Measurements from ENCODE around the gene DNAJC9. TPM values are rescaled to one million over a fixed set of nuclear protein-coding genes. Genes with fewer than 3 reads are reported as not detected.

The DNAJC9 gene
- total RNA-seq, 4 donors from 2014 or later, result 15.2 to 21.0 (median 18.7) TPM

- 90 to 96% methylated on average over 3 of the region's 3 CpGs for WGBS, 2 donors
- no peak for DNase-seq
- Histone ChIP-seq H3K9me3 (no peaks in the 10 kb centered on the region), H3K27me3 (no peaks in the 10 kb centered on the region), H3K36me3 (peaks cover 0 to 6% of the 10 kb centered on the region in 2 donors), H3K4me3 (replicated peaks in 1 of 3) (no peak overlapping the region), H3K27ac (no peak overlapping the region), H3K4me1 (no peaks in the 10 kb centered on the region)
- intact Hi-C loops (cut with DNase I), result no loop called here
- TF ChIP-seq CTCF (IDR thresholded peaks at IDR 0.05), result no peak
- no peak for TF ChIP-seq POLR2A (IDR thresholded peaks at IDR 0.05)
These were observed 42.0 kb downstream of the DNAJC9 start for GRCh38 chr10:73205081-73205480.

Small RNA genes lying within 50 kb of the gene (small RNA-seq; reads per million reads assigned to genes)
- not detected for gene RF00019
- not detected for gene RNU6-833P

Other genes starting within 250 kb of the DNAJC9 start
- 10 to 100 TPM; 21.8 to 29.1 (median 24.6) TPM for gene P4HA1, start 150.4 kb downstream of the DNAJC9 start, total RNA-seq
- gene NUDT13, start 136.8 kb downstream of the DNAJC9 start, total RNA-seq, result 1 to 10 TPM; 1.9 to 4.1 (median 3.6) TPM
- gene ECD, start 79.2 kb downstream of the DNAJC9 start, total RNA-seq, result 10 to 100 TPM; 31.3 to 44.4 (median 37.0) TPM
- gene FAM149B1, start 79.1 kb downstream of the DNAJC9 start, total RNA-seq, result 10 to 100 TPM; 20.2 to 21.4 (median 20.9) TPM
- 10 to 100 TPM; 41.8 to 57.6 (median 53.1) TPM for gene MRPS16, start 5.4 kb upstream of the DNAJC9 start, total RNA-seq
- gene CFAP70, start 111.6 kb upstream of the DNAJC9 start, total RNA-seq, result 10 to 100 TPM in 3 of 4 donors, 1 to 10 TPM in 1; 9.9 to 12.5 (median 11.7) TPM
- gene ANXA7, start 166.8 kb upstream of the DNAJC9 start, total RNA-seq, result 100 to 1,000 TPM; 128 to 222 (median 167) TPM
- gene MSS51, start 186.3 kb upstream of the DNAJC9 start, total RNA-seq, result 1 to 10 TPM in 3 of 4 donors, under 1 TPM in 1; 0.94 to 2.9 (median 1.9) TPM
- gene PPP3CB, start 248.8 kb upstream of the DNAJC9 start, total RNA-seq, result 10 to 100 TPM; 36.4 to 45.2 (median 41.1) TPM

Measured in thyroid gland (tissue), 4 donors.